IMR-90 (cell line): ENCODE results near the gene BAG1.

Source experiments
- CEBPB ChIP-seq: IDR thresholded peaks from 2 replicates; pipeline ENCODE4 v1.6.1; 2012; ENCODE audit warnings: low read depth, low read length, improper control_type of control experiment
- CTCF ChIP-seq: conservative IDR thresholded peaks from 2 replicates; pipeline ENCODE4 v1.5.1; 2012; ENCODE audit warnings: mild to moderate bottlenecking, low read depth, low read length, improper control_type of control experiment

- TF ChIP-seq CTCF (no peak), CEBPB (no peak)
These were observed 27.9 kb downstream of the BAG1 start for GRCh38 chr9:33236571-33236970.
